ENCODE data around the gene LEFTY1. TPM values are rescaled to one million over a fixed set of nuclear protein-coding genes. Genes with fewer than 3 reads are reported as not detected.

Gene LEFTY1
- total and polyA plus RNA-seq, 2 of the 13 experiments (the other 11 are each of a cell fraction or from before 2014, with no cell fraction given) = 0.29 to 0.79 TPM

DNA sequence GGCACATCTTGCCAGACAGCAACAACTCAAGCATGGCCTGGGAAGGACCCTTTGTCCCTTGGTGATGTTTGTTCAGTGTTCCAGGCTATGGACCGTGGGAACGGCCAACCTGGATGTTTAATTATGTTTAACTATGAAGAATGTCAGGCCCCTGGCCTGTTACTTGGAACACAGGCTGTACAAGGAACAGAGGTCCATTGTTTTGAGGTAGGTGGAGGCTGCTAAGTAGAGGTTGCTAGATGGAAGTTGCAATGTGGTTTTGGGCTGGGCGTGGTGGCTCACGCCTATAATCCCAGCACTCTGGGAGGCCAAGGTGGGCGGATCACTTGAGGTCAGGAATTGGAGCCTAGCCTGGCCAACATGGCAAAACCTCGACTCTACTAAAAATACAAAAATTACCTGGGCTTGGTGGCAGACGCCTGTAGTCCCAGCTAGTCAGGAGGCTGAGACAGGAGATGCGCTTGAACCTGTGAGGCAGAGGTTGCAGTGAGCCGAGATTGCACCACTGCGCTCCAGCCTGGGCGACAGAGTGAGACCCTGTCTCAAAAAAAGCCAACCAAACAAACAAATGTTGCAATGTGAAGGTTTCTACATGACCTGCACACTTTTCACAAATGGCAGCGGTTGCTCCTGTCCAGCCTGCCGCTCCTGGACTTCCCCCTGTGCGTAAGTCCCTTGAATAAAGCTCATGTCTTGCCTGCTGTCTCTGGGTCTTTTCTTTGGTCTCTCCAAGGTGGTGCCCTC is 2.5 kb upstream of the LEFTY1 start (continued):
- TF ChIP-seq, protein P1, sequence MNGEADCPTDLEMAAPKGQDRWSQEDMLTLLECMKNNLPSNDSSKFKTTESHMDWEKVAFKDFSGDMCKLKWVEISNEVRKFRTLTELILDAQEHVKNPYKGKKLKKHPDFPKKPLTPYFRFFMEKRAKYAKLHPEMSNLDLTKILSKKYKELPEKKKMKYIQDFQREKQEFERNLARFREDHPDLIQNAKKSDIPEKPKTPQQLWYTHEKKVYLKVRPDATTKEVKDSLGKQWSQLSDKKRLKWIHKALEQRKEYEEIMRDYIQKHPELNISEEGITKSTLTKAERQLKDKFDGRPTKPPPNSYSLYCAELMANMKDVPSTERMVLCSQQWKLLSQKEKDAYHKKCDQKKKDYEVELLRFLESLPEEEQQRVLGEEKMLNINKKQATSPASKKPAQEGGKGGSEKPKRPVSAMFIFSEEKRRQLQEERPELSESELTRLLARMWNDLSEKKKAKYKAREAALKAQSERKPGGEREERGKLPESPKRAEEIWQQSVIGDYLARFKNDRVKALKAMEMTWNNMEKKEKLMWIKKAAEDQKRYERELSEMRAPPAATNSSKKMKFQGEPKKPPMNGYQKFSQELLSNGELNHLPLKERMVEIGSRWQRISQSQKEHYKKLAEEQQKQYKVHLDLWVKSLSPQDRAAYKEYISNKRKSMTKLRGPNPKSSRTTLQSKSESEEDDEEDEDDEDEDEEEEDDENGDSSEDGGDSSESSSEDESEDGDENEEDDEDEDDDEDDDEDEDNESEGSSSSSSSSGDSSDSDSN (CRISPR knock-in tag; IDR thresholded peaks at IDR 0.05) = peak; percentile 49
- TF ChIP-seq SAFB2 (CRISPR knock-in tag; IDR thresholded peaks at IDR 0.05; ENCODE audit: borderline replicate concordance, low read depth) (no peak), NR3C1 (CRISPR knock-in tag; IDR thresholded peaks at IDR 0.05) (no peak), SAP130 (CRISPR knock-in tag; IDR thresholded peaks at IDR 0.05; ENCODE audit: low read depth) (peak; percentile 5; the same call in 1 of the 2 replicates), ZNF644 (CRISPR knock-in tag; IDR thresholded peaks at IDR 0.05; ENCODE audit: low read depth) (0 out of 2 replicates have a peak, but pooled peaks have one; percentile 18), TCF7L2 (IDR thresholded peaks at IDR 0.05; ENCODE audit: low read depth, low read length) (no peak), FOXA1 (IDR thresholded peaks at IDR 0.05) (no peak), FOXA1 (CRISPR knock-in tag; IDR thresholded peaks at IDR 0.05) (peak; percentile 55), NCOR1 (IDR thresholded peaks at IDR 0.05; ENCODE audit: borderline replicate concordance, low read length) (peak; percentile 51; the same call in 1 of the 2 replicates), ZNF292 (CRISPR knock-in tag; IDR thresholded peaks at IDR 0.05; ENCODE audit: borderline replicate concordance, low read depth) (0 out of 2 replicates have a peak, but pooled peaks have one; percentile 41), ZNF780A (CRISPR knock-in tag; IDR thresholded peaks at IDR 0.05) (no peak), ZFP82 (CRISPR knock-in tag; IDR thresholded peaks at IDR 0.05; ENCODE audit: borderline replicate concordance) (no peak), REL (CRISPR knock-in tag; conservative IDR thresholded peaks at IDR 0.05) (no peak), CEBPG (CRISPR knock-in tag; IDR thresholded peaks at IDR 0.05) (peak; percentile 72), ZNF619 (CRISPR knock-in tag; IDR thresholded peaks at IDR 0.05) (no peak), FOXP1 (IDR thresholded peaks at IDR 0.05) (no peak), FOXP1 (CRISPR knock-in tag; IDR thresholded peaks at IDR 0.05) (peak; percentile 67), ZSCAN31 (CRISPR knock-in tag; IDR thresholded peaks at IDR 0.05; ENCODE audit: low read depth) (0 out of 2 replicates have a peak, but pooled peaks have one; percentile 49), ZKSCAN5 (CRISPR knock-in tag; IDR thresholded peaks at IDR 0.05) (no peak), RARA (CRISPR knock-in tag; IDR thresholded peaks at IDR 0.05) (0 out of 2 replicates have a peak, but pooled peaks have one; percentile 21), ZMYM2 (CRISPR knock-in tag; IDR thresholded peaks at IDR 0.05) (peak; percentile 39; the same call in 1 of the 2 replicates), HDAC1 (CRISPR knock-in tag; IDR thresholded peaks at IDR 0.05) (no peak; the same call in 1 of the 2 replicates)
- TF ChIP-seq, protein P2, sequence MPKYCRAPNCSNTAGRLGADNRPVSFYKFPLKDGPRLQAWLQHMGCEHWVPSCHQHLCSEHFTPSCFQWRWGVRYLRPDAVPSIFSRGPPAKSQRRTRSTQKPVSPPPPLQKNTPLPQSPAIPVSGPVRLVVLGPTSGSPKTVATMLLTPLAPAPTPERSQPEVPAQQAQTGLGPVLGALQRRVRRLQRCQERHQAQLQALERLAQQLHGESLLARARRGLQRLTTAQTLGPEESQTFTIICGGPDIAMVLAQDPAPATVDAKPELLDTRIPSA (CRISPR knock-in tag; IDR thresholded peaks at IDR 0.05; ENCODE audit: borderline replicate concordance) = no peak
- TF ChIP-seq, protein P3, sequence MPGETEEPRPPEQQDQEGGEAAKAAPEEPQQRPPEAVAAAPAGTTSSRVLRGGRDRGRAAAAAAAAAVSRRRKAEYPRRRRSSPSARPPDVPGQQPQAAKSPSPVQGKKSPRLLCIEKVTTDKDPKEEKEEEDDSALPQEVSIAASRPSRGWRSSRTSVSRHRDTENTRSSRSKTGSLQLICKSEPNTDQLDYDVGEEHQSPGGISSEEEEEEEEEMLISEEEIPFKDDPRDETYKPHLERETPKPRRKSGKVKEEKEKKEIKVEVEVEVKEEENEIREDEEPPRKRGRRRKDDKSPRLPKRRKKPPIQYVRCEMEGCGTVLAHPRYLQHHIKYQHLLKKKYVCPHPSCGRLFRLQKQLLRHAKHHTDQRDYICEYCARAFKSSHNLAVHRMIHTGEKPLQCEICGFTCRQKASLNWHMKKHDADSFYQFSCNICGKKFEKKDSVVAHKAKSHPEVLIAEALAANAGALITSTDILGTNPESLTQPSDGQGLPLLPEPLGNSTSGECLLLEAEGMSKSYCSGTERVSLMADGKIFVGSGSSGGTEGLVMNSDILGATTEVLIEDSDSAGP (CRISPR knock-in tag; IDR thresholded peaks at IDR 0.05; ENCODE audit: borderline replicate concordance) = 0 out of 2 replicates have a peak, but pooled peaks have one; percentile 7
- TF ChIP-seq, protein P4, sequence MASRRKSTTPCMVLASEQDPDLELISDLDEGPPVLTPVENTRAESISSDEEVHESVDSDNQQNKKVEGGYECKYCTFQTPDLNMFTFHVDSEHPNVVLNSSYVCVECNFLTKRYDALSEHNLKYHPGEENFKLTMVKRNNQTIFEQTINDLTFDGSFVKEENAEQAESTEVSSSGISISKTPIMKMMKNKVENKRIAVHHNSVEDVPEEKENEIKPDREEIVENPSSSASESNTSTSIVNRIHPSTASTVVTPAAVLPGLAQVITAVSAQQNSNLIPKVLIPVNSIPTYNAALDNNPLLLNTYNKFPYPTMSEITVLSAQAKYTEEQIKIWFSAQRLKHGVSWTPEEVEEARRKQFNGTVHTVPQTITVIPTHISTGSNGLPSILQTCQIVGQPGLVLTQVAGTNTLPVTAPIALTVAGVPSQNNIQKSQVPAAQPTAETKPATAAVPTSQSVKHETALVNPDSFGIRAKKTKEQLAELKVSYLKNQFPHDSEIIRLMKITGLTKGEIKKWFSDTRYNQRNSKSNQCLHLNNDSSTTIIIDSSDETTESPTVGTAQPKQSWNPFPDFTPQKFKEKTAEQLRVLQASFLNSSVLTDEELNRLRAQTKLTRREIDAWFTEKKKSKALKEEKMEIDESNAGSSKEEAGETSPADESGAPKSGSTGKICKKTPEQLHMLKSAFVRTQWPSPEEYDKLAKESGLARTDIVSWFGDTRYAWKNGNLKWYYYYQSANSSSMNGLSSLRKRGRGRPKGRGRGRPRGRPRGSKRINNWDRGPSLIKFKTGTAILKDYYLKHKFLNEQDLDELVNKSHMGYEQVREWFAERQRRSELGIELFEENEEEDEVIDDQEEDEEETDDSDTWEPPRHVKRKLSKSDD (CRISPR knock-in tag; IDR thresholded peaks at IDR 0.05; ENCODE audit: low read depth) = no peak
